ENCODE data around the gene ZNF688.
A peak's percentile ranks its signal among the peaks of the same experiment; 100 is the strongest.

Gene ZNF688

DNA sequence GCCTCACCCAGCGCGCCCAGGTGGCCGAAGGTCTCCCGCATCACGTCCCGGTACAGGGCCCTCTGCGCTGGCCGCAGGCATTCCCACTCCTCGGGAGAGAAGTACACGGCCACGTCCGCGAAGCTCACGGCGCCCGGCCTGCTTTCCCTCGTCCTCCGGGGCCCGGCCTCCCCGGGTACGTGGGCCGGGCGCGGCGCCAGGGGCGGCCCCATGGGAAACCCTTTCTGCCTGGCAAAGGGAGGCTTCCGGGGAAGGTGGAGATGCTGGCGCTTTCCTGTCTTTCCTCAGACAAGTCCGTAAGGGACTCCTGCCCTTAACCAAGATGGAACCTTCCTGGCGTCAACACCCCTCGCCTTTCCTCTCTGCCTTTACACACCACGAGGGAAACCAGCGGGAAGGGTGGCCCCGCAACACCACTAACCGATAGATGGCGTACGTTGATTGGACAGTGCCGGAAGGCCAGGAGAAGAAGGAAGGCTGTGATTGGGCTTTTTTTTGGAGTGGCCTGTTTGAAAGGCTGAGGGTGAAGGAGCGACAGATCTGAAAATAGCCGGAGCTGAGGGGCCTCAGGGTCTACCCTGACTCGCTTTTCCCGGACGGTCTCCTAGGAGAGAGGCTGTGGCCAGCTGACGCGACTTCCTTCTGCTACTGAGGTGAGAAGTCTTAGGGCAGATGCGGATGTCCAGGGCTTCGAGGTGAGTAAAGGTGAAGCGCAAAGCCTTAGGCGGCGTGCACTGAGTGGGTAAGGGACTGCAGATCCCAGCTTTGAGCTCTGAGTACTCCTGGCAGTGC lies 14.1 kb upstream of the ZNF688 start, which contains the start of gene ZNF785:
Gene ZNF785 (minus strand): TSS at position 298 of the 792 bp plus-strand sequence. CDS start 86 bp downstream, at position 212.
- DNase-seq, result peak; percentile 97 to 98

DNA sequence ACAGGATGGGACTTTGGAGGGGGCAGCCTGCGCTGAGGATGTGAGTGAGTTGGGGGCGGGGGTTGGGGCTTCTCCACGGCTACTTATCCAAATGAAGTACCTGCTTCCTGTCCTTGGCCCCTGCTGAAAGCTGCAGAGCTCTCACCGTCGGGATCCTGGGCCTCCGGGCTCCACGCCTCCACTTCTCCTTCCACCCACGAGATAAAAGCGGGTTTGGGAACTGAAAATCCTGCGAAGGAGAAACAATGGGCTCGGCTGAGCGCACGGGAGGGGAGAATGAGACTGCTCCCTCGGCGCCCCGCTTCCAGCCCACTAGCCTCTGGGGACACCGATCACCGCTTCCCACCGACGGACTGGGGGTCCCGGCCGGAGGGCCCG lies 13.5 kb upstream of the ZNF688 start:
- peak; percentile 39 to 69 for DNase-seq

GRCh38 chr16:30582611-30583340 lies 11.3 kb upstream of the ZNF688 start:
- DNase-seq, result no peak

DNA sequence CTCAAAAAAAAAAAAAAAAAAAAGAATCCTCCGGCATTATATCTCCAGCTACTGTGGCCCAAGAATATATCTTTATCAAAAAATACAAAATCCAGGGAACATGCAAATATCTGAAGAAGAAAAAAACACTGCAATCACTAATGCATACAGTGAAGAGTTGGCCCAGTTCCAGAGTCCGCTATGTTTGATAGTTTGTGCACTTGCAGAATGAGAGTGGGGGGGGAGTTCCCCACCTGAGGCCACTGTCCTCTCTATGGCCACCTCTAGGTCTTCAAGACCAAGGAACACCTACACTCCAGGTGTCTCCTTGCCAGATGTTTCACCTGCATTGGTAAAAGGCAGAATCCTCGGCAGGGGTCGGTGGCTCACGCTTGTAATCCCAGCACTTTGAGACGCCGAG lies 9.9 kb upstream of the ZNF688 start:
- DNase-seq, result no peak

DNA sequence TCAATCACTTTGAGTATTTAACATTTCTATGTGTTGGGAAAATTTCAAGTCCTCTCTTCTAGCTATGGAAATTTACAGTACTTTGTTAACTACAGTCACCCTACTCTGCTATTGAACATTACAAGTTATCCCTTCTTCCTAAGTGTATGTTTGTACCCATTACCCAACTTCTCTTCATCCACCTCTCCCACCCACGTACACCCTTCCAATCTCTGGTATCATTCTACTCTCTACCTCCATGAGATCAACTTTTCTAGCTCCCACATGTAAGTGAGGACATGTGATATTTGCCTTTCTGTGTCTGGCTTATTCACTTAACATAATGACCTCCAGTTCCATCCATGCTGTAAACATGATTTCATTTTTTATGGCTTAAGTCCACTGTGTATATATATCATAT lies 3.2 kb upstream of the ZNF688 start:
- no peak for DNase-seq

- no peak for DNase-seq
Measured at GRCh38 chr16:30570636-30571444, 674 bp downstream of the ZNF688 start.

- no peak for DNase-seq
Measured at GRCh38 chr16:30569746-30570635, 1.5 kb downstream of the ZNF688 start.

DNA sequence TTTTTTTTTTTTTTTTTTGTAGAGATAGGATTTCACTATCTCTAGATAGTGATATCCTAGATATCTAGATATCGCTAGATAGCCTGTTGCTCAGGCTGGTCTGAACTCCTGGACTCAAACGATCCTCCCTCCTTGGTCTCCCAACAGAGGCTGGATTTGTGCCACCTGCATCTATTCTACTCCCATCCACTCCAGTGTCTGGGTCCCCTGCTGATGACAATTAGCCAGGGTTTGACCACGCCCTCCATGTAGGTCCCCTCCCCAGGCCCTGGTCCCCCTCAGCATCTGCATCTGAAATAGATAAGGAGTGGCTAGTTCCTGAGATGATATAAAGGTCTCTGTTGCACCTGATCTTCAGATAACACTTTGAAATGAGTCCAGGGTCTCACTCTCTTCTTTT lies 2.2 kb downstream of the ZNF688 start:
- DNase-seq, result no peak

GRCh38 chr16:30567991-30568638 lies 3.4 kb downstream of the ZNF688 start:
- peak; percentile 81 to 82 for DNase-seq

DNA sequence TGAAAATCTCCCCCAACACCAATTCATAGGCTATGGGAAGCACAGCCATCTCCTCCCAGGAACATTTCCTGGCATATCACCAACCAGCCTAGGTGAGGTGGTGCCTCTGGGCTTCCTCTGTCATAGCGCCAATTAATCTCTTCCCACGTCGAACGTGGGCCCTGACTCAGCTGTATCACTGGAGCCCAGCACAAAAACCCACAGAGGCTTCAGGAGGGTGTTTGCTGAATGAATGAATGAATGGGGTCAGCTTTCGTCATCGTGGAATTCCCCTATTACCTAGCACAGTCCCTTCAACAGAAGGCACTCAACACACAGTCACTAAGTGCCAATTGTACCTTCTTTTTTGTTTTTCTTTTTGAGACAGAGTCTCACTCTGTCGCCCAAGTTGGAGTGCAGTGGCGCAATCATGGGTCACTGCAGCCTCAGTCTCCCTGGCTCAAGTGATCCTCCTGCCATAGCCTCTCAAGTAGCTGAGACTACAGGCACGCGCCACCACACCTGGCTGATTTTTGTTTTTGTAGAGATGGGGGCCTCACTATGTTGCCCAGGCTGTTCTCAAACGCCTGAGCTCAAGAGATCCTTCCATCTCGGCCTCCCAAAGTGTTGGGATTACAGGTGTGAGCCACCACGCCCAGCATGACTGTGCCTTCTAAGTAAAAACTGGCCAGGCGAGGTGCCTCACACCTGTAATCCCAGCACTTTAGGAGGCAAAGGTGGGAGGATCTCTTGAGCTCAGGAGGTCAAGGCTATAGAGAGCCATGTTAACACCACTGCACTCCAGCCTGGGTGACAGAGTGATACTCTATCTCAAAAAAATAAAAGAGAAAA lies 4.1 kb downstream of the ZNF688 start:
- DNase-seq, result no peak

DNA sequence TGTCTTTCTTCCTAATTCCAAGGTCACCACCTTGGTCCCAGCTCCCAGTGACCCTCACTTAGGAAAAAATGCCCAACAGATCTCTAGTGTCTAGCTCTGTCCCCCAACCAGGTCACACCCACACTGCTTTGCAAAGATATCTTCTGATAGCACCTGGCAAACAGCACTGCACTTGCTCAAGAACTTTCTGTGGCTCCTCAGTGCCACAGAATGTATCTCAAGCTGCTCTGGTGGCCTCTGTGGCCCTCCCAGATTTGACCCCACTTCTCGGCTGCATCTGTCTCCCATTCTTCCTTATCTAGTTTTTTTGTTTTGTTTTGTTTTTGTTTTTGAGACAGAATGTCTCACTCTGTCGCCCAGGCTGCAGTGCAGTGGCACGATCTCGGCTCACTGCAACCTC lies 5.0 kb downstream of the ZNF688 start:
- no peak for DNase-seq

- no peak for DNase-seq
Measured at GRCh38 chr16:30565984-30566383, 5.5 kb downstream of the ZNF688 start.

DNA sequence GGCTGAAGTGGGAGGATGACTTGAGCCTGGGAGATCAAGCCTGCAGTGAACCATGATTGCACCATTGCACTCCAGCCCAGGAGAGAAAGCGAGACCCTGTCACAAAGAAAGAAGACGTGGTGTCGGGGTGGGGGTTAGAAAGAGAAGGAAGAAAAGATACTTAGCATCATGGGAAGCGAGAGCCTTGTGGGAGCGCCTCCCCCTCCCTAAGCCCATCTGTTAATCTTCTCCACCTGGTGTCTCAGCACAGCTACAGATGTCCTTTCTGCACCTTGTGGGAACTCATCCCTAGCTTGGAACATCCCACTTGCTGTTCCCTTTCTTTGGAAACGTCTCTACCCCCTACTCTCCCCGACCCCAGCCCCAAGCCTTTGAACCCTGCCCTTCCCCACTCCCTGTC lies 6.0 kb downstream of the ZNF688 start:
- DNase-seq, result no peak

DNA sequence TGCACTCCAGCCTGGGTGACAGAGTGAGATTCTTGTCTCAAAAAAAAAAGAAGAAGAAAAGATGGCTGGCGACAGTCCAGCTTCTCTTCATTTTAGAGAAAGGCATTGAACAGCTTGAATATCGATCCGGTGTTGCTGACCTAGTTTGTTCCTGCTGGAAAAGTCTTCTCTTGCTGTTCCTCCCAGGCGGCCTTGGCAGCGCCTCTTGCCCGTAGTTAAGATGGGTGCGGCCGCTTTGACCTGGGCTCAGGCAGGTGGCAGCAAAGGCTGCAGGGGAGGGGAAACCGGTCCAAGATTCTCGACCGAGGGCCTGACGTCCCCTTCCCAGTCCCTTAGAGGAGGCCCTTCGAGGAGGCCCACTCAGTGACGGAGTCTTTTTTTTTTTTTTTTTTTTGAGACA lies 9.5 kb downstream of the ZNF688 start:
- no peak for DNase-seq

DNA sequence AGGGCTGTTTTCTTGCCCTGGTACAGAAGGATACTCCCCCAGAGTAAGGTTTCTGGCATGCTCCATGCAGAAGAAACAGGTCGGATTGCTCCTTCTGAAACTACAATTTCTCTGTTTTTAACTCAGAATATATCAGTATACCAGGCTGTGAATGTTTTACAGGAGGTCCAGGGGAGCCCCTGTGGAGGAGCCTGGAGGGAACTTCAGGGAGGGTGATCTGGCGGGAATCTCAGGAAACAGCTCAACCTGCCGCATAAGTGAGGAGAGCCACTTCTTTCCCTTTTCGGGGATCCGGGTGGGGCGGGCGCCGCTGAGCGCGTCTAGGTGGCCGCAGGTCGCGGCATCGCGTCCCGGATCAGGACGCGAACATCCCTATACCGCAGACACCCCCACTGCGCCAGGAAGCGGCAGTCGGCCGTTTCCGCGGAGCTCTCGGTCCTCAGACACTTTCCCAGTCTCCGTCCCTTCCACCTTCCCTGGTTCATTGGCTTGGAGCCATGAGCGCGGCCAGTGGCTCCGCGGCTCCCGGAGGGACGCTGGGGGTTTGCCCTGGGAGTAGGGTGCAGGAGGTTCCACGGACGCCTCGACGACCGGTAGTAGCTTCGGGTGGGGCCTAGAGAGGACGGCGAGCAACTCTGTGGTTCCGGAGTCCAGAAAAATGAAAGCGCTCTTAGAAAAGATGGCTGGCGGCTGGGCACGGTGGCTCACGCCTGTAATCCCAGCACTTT lies 10.3 kb downstream of the ZNF688 start:
- peak in 1 of 2 donors; percentile 17 for DNase-seq

DNA sequence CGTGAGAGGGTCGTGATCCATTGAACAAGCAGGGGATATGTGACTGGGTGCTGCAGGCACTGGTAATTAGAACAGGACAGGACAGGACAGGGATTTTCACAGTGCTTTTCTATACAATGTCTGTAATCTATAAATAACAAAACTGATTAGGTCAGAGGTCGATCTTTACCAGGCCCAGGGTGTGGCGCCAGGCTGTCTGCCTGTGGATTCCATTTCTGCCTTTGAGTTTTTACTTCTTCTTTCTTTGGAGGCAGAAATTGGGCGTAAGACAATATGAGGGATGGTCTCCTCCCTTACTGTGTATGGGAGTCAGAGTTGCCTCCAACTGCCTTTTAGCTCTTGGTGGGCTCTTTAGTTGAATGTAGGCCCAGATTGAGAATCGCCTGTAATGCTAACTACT lies 11.8 kb downstream of the ZNF688 start:
- DNase-seq, result peak; percentile 50 to 59

- DNase-seq, result no peak
Measured at GRCh38 chr16:30558789-30559377, 12.6 kb downstream of the ZNF688 start.

DNA sequence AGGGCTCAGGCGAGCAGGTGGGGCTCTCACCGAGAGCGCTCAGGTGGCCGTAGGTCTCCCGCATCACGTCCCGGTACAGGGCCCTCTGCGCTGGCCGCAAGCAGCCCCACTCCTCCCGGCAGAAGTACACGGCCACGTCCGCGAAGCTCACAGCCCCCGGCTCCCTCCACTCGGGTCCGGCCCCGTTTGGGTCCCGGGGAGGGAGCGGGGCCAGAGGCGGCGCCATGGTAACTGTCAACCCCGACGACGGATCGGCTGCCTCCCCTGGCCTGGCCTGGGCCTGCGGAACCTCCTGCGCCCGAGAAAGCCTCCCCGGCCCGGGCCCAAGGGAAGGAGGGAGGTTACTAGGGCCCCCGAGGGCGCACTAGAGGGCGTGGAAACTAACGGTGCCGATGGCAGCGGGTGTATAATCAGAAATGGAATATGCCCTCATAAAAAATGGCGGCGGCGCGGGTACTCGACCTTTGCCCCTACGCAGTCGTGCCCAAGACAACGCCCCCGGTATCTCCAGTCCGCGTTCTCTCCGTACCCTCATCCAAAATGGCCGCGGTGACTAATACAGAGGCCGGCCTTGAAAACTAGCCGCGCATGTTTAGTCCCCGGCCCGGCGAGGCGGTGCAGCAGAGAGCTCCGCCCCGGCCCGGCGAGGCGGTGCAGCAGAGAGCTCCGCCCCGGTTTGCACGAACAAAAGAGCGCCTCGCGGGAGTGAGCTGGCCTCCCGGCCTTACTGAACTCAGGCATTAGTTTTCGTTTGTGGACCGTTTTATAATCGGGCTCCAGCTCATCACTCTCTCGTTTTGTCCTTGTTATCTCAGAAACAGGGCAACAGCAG lies 13.3 kb downstream of the ZNF688 start, which contains the start of gene ZNF764:
Gene ZNF764 (minus strand): TSS at position 418 of the 832 bp plus-strand sequence. CDS start 192 bp downstream, at position 226.
- DNase-seq, result peak; percentile 99

DNA sequence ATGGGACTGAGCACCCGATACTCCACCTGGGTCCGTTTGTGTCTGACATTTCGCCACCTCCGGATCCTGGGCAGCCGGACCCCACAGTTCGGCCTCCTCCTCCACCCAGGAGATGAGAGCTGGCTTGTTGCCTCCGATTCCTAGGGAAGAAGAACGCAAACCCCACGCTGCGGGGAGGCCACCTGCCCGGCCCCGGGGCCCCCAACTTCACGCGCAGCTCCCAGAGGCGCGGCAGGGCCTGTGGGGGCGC lies 13.9 kb downstream of the ZNF688 start:
- DNase-seq, result no peak
